T-helper 2 cell treated with Interferon-gamma antibody and Interleukin-4, amounts not matched to agents 100 ng/mL and 5 ng/mL, for 36 hours (primary cell): Measurements from ENCODE around the gene TMEM132E. TPM values are rescaled to one million over a fixed set of nuclear protein-coding genes. Genes with fewer than 3 reads are reported as not detected.

ENCODE experiments used
- intact Hi-C: fragments of 100-400 bp; cut with micrococcal nuclease; formaldehyde crosslinking; loops from one replicate; pipeline ENCODE4 v1.15.1; 2023
- total RNA-seq: library from RNA; stranded (reverse); gene quantifications from 2 replicates; pipeline ENCODE4 v1.2.3, GENCODE V29; 2022

Gene TMEM132E
- total RNA-seq, 1 donor from 2014 or later, result not detected

GRCh38 chr17:34601416-34601815, 22.0 kb downstream of the TMEM132E start:
- intact Hi-C loops, result no loop called here

- intact Hi-C loops, result no loop called here
Measured at GRCh38 chr17:34603974-34604373, 24.6 kb downstream of the TMEM132E start.

- intact Hi-C loops, result no loop called here
Measured at GRCh38 chr17:34606763-34607162, 27.4 kb downstream of the TMEM132E start.

GRCh38 chr17:34607917-34608316, 28.5 kb downstream of the TMEM132E start:
- intact Hi-C loops, result no loop called here

GRCh38 chr17:34609210-34609609, 29.8 kb downstream of the TMEM132E start:
- intact Hi-C loops, result no loop called here

GRCh38 chr17:34610039-34610438, 30.7 kb downstream of the TMEM132E start:
- intact Hi-C loops, result no loop called here

- intact Hi-C loops, result no loop called here
Measured at GRCh38 chr17:34610506-34610905, 31.1 kb downstream of the TMEM132E start.

- intact Hi-C loops, result no loop called here
Measured at GRCh38 chr17:34613064-34614019, 34.0 kb downstream of the TMEM132E start.

GRCh38 chr17:34614698-34615097, 35.3 kb downstream of the TMEM132E start:
- intact Hi-C loops, result no loop called here

GRCh38 chr17:34615326-34615725, 35.9 kb downstream of the TMEM132E start:
- intact Hi-C loops, result no loop called here

GRCh38 chr17:34616148-34616547, 36.8 kb downstream of the TMEM132E start:
- intact Hi-C loops, result no loop called here

GRCh38 chr17:34617398-34617797, 38.0 kb downstream of the TMEM132E start:
- intact Hi-C loops, result no loop called here

GRCh38 chr17:34619687-34620217, 40.4 kb downstream of the TMEM132E start:
- intact Hi-C loops, result no loop called here

- intact Hi-C loops, result no loop called here
Measured at GRCh38 chr17:34620458-34620857, 41.1 kb downstream of the TMEM132E start.

GRCh38 chr17:34622862-34623623, 43.7 kb downstream of the TMEM132E start:
- intact Hi-C loops, result no loop called here

- intact Hi-C loops, result no loop called here
Measured at GRCh38 chr17:34623856-34624766, 44.7 kb downstream of the TMEM132E start.

- intact Hi-C loops, result no loop called here
Measured at GRCh38 chr17:34624767-34625383, 45.5 kb downstream of the TMEM132E start.

- intact Hi-C loops, result no loop called here
Measured at GRCh38 chr17:34626121-34626681, 46.8 kb downstream of the TMEM132E start.

- intact Hi-C loops, result no loop called here
Measured at GRCh38 chr17:34628879-34629278, 49.5 kb downstream of the TMEM132E start.

- intact Hi-C loops, result no loop called here
Measured at GRCh38 chr17:34633351-34633750, 54.0 kb downstream of the TMEM132E start.
